ENCODE measurements around the gene RXRA. TPM values are rescaled to one million over a fixed set of nuclear protein-coding genes. Genes with fewer than 3 reads are reported as not detected.

The RXRA gene
- total RNA-seq, 4 donors from 2014 or later = 39.4 to 81.3 (median 67.4) TPM

DNA sequence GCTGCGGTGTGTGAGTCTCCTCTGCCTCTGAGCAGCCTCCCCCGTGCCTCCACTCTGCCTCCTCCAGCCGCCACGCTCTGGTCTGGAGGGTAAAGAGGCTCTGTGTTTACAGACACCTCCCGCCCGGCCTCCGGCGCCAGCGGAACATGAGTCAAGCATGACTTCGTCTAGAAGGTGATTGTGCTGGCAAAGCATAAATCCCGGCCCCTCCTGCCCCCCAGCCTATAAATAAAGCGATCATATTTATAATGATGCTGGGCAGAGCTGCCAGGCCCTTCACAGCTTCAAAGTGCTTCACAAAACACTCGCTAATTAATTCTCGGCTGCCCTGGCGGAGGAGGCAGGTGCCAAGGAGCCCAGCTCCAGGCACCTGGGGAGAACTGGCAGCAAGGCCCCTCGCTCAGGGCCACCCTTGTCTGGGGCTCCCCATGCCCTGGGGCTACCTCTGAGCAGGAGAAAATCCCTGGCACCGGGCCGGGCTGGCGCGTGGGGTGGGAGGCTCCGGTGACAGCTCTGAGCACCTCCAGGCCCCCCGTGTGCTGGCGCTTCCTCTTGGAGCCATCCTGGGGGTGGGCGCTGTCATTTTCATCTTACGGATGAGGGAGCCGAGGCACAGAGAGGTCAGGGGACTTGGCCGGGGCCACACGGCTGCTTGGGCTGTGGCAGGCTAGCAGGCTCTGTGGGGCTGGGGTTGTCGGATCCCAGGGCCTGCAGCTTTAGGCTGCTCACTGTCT, 87.8 kb downstream of the RXRA start:
- Histone ChIP-seq H3K4me3 (replicated peaks in 1 of 3) (no peak overlapping the region), H3K36me3 (peaks cover 8 to 12% of the 10 kb centered on the region in 2 donors), H3K9me3 (no peaks in the 10 kb centered on the region), H3K4me1 (peaks cover 67 to 91% of the 10 kb centered on the region in 2 donors), H3K27me3 (no peaks in the 10 kb centered on the region), H3K27ac (peak overlapping the region; percentile 85 to 95 (median 91))
- DNase-seq = peak; percentile 95 to 98
- peak in 1 of 2 donors; percentile 23 for TF ChIP-seq POLR2A (IDR thresholded peaks at IDR 0.05)
- TF ChIP-seq, protein P1, sequence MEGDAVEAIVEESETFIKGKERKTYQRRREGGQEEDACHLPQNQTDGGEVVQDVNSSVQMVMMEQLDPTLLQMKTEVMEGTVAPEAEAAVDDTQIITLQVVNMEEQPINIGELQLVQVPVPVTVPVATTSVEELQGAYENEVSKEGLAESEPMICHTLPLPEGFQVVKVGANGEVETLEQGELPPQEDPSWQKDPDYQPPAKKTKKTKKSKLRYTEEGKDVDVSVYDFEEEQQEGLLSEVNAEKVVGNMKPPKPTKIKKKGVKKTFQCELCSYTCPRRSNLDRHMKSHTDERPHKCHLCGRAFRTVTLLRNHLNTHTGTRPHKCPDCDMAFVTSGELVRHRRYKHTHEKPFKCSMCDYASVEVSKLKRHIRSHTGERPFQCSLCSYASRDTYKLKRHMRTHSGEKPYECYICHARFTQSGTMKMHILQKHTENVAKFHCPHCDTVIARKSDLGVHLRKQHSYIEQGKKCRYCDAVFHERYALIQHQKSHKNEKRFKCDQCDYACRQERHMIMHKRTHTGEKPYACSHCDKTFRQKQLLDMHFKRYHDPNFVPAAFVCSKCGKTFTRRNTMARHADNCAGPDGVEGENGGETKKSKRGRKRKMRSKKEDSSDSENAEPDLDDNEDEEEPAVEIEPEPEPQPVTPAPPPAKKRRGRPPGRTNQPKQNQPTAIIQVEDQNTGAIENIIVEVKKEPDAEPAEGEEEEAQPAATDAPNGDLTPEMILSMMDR (IDR thresholded peaks at IDR 0.05) = no peak
- WGBS, 2 donors = 36 to 47% methylated on average over 14 to 27 of the region's 29 CpGs
- intact Hi-C loops (cut with DNase I) = no loop called here

DNA sequence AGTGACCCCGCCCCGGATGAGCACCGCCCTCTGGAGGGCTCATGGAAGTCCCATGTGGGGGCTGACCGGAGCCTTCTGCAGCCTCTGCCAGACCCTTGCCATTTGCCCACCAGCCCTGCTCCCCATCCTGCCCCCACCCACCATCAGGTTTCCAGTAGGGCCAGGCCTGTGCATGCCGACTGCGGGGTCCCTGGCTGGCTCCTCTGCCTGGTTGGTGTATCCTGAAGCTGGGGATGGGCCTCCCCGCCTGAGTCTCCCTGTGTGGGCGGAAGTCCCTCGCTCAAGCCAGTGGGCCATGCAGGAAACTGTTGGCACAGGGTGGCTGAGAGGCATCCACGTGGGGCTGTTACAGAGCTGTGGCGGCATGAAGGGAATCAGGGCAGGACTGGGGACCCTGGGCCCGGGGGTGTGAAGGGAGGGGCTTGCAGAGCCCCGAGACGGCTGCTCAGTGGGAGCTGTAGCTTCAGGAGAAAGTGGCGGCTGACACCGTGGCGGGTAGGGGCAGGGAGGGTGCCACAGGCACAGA, 88.7 kb downstream of the RXRA start:
- Histone ChIP-seq H3K4me3 (replicated peaks in 1 of 3) (no peak overlapping the region), H3K27ac (peak overlapping the region; percentile 85 to 95 (median 91)), H3K36me3 (peaks cover 8 to 12% of the 10 kb centered on the region in 2 donors), H3K4me1 (peaks cover 65 to 89% of the 10 kb centered on the region in 2 donors), H3K27me3 (no peaks in the 10 kb centered on the region), H3K9me3 (no peaks in the 10 kb centered on the region)
- intact Hi-C loops (cut with DNase I) = no loop called here
- 43 to 47% methylated on average over 13 to 14 of the region's 17 CpGs for WGBS, 2 donors
- peak in 1 of 2 donors; percentile 11 for TF ChIP-seq POLR2A (IDR thresholded peaks at IDR 0.05)
- TF ChIP-seq, protein P1 (IDR thresholded peaks at IDR 0.05) = no peak
- DNase-seq = peak; percentile 90 to 91

DNA sequence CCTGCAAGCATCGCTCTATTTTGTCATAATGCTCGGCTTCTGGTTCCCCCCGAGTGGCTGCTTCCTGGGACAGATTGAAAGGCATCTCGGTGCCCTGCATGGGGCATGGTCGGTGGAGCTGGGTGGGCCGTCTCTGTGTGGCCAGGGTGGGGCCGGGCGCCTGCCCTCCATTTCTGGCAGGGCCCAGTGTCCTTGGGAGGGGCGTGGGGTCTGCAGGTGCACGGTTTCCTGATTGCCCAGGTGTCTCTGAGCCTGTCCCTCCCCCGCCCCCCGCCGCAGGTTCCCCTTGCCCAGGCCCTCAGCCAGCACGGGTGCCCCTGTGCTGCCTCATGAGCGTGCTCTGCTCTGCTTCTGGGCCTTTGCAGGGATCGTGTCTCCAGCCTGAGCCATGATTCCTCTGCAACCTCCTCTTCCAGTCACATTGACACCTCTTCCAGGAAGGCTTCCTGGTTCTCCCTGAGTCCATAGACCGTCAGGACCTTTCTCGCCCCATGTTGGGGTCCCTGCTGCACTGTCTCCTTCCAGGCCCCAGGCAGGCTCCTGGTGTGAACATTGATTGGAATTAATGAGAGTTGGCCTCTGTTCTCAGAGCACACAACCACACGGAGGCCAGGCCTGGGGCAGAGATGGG, 90.2 kb downstream of the RXRA start:
- H3K36me3 ChIP-seq = peaks cover 15 to 21% of the 10 kb centered on the region in 2 donors
- TF ChIP-seq, protein P1 (IDR thresholded peaks at IDR 0.05) = no peak
- no peak for TF ChIP-seq POLR2A (IDR thresholded peaks at IDR 0.05)
- 82 to 92% methylated on average over 9 to 10 of the region's 19 CpGs for WGBS, 2 donors
- no peaks in the 10 kb centered on the region for H3K27me3 ChIP-seq
- H3K9me3 ChIP-seq = no peaks in the 10 kb centered on the region
- H3K4me1 ChIP-seq = peaks cover 58 to 74% of the 10 kb centered on the region in 2 donors
- no peak overlapping the region for H3K4me3 ChIP-seq (replicated peaks in 1 of 3)
- intact Hi-C loops (cut with DNase I) = no loop called here
- peak overlapping the region in 2 of 3 donors; percentile 91 to 95 for H3K27ac ChIP-seq
- no peak for DNase-seq

DNA sequence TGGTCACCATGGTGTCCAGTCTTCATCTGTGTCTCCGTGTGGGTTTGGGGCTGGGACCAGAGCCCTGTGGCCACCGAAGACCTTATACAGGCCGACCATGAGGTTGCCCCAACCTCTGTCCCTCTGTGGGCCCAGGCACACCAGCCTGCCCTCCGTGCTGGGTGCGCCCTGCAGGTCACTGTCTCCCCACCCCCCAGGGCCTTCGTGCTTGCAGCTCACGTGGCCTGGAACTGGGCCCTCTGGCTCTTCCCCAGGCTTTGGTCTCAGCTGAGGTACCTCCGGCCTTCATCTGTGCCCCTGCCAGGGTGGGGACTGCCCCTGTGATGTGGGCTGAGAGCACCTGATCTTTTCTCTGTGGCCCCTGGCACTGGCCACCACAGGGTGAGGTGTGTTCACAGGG, 92.1 kb downstream of the RXRA start:
- WGBS, 2 donors = 70 to 90% methylated on average over 2 to 3 of the region's 8 CpGs
- intact Hi-C loops (cut with DNase I) = no loop called here

More for the DNA sequence above, 92.1 kb downstream of the RXRA start:
- peak; percentile 93 for DNase-seq
- Histone ChIP-seq H3K4me3 (replicated peaks in 1 of 3) (no peak overlapping the region), H3K36me3 (peaks cover 21% of the 10 kb centered on the region in 2 donors), H3K9me3 (no peaks in the 10 kb centered on the region), H3K27ac (peak overlapping the region; percentile 58 to 81 (median 81)), H3K4me1 (peaks cover 39 to 65% of the 10 kb centered on the region in 2 donors), H3K27me3 (no peaks in the 10 kb centered on the region)
- TF ChIP-seq POLR2A (IDR thresholded peaks at IDR 0.05) = no peak
- TF ChIP-seq, protein P1 (IDR thresholded peaks at IDR 0.05) = no peak

All from thyroid gland (tissue), 4 donors.